PC-3 (cell line): Measurements from ENCODE around the gene EDEM3. TPM values are rescaled to one million over a fixed set of nuclear protein-coding genes. Genes with fewer than 3 reads are reported as not detected.

ENCODE experiments used
- ATAC-seq: fragments of 200-7000 bp; cut with Tn5 transposase; 2 replicates; pipeline ENCODE4 v1.9.1; 2020; ENCODE audit warnings: mild to moderate bottlenecking, moderate library complexity
- BruUV-seq: library from RNA; stranded (reverse); fragments of 400-500 nt; replicated peaks from 2 replicates; lab custom pipeline; 2021; lab: Mats Ljungman, UMichigan
- CTCF ChIA-PET: fragments of 300-600 bp; sonication (Branson Sonifier 250); formaldehyde crosslinking; loops from one replicate; lab custom pipeline; 2022; ENCODE audit warnings: antibody characterized with exemption; lab: Charles Lee
- POLR2A ChIA-PET: fragments of 300-600 bp; sonication (Branson Sonifier 250); formaldehyde crosslinking; loops from one replicate; lab custom pipeline; 2022; ENCODE audit warnings: antibody characterized with exemption; ENCODE audit not compliant: unreplicated experiment; lab: Charles Lee
- DNase-seq: peaks from one replicate; pipeline ENCODE4 v3.0.0-alpha.2; 2015
- H2AFZ ChIP-seq: fragments of 300-600 bp; sonication (generic); 2 replicates; pipeline ENCODE4 v1.6.0; 2016; ENCODE audit warnings: antibody characterized with exemption, low read length
- H3F3A ChIP-seq: fragments of 300-600 bp; sonication (generic); one replicate; pipeline ENCODE4 v1.6.0; 2017; ENCODE audit warnings: antibody characterized with exemption, low read length, control low read depth, mild to moderate bottlenecking; ENCODE audit not compliant: unreplicated experiment
- H3K27ac ChIP-seq: fragments of 300-600 bp; sonication (generic); 2 replicates; pipeline ENCODE4 v1.5.1; 2016; ENCODE audit warnings: mild to moderate bottlenecking, low read length
- H3K27me3 ChIP-seq: fragments of 300-600 bp; sonication (generic); 2 replicates; pipeline ENCODE4 v1.6.1; 2016; ENCODE audit warnings: low read length, mixed read lengths
- H3K36me3 ChIP-seq: fragments of 300-600 bp; sonication (generic); 2 replicates; pipeline ENCODE4 v1.6.1; 2016; ENCODE audit warnings: low read depth, mixed run types, low read length, mixed read lengths
- H3K4me1 ChIP-seq: fragments of 300-600 bp; sonication (generic); 2 replicates; pipeline ENCODE4 v1.5.1; 2016; ENCODE audit warnings: low read length; ENCODE audit not compliant: insufficient read depth
- H3K4me2 ChIP-seq: fragments of 300-600 bp; sonication (generic); 2 replicates; pipeline ENCODE4 v1.6.0; 2016; ENCODE audit warnings: low read length
- H3K4me3 ChIP-seq: fragments of 300-600 bp; sonication (generic); 2 replicates; pipeline ENCODE4 v1.5.1; 2016; ENCODE audit warnings: mild to moderate bottlenecking, low read length, mixed read lengths
- H3K79me2 ChIP-seq: fragments of 300-600 bp; sonication (generic); 2 replicates; pipeline ENCODE4 v1.6.1; 2017; ENCODE audit warnings: low read length, mixed read lengths
- H3K9ac ChIP-seq: fragments of 300-600 bp; sonication (generic); 2 replicates; pipeline ENCODE4 v1.6.0; 2016; ENCODE audit warnings: mild to moderate bottlenecking, low read length
- H3K9me2 ChIP-seq: fragments of 300-600 bp; sonication (generic); replicated peaks from 2 replicates; pipeline ENCODE4 v1.6.1; 2016; ENCODE audit warnings: mixed run types, low read length, mixed read lengths
- H3K9me3 ChIP-seq: fragments of 300-600 bp; sonication (generic); 2 replicates; pipeline ENCODE4 v1.6.1; 2016; ENCODE audit warnings: low read length, mixed read lengths
- H4K20me1 ChIP-seq: fragments of 300-600 bp; sonication (generic); 2 replicates; pipeline ENCODE4 v1.6.1; 2016; ENCODE audit warnings: low read length, mixed read lengths
- EZH2 ChIP-seq: fragments of 300-600 bp; sonication (generic); IDR thresholded peaks from one replicate; pipeline ENCODE4 v1.6.1; 2017; ENCODE audit warnings: antibody characterized with exemption, mild to moderate bottlenecking, low read length; ENCODE audit not compliant: unreplicated experiment
- EZH2phosphoT487 ChIP-seq: fragments of 300-600 bp; sonication (generic); IDR thresholded peaks from 2 replicates; pipeline ENCODE4 v1.6.1; 2018; ENCODE audit warnings: mild to moderate bottlenecking, antibody characterized with exemption, low read length, borderline replicate concordance
- intact Hi-C: fragments of 100-400 bp; cut with micrococcal nuclease; formaldehyde crosslinking; loops from 2 replicates; pipeline ENCODE4 v1.9.0; 2023
- total RNA-seq: library from RNA; depleted of rRNA; stranded (reverse); fragments of >200 nt; gene quantifications from 2 replicates; pipeline ENCODE4 v1.2.3, GENCODE V29; 2014
- TF ChIP-seq, protein P1 (sequence below): fragments of 300-600 bp; sonication (generic); conservative IDR thresholded peaks from 2 replicates; pipeline ENCODE4 v1.5.1; 2017; ENCODE audit warnings: antibody characterized with exemption, low read depth, mild to moderate bottlenecking, low read length

Gene EDEM3
- total RNA-seq, 1 experiment from 2014 or later = 16.2 TPM

DNA sequence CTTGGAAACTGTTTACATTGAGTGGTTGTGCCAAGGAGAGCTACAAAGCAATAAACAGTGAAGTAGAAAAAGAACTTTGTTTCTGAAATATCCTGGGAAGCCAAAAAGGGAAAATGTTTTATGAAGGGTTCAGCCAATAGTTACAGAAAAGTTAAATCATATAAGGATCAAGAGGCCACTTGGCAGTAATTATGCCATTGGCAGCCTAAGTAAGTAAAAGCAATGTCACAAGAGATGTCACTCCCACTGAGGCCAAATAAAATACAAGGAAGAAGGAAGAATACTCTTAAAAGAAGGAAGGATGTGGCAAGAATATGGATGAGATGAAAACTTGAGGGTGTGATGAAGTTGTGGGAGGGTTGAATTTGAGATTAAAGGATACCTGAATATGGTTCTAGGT, 45.2 kb downstream of the EDEM3 start:
- ChIA-PET CTCF (no interaction called here), POLR2A (no interaction called here)
- Histone ChIP-seq H3K9me2 (no peaks in the 10 kb centered on the region), H3K4me2 (no peak overlapping the region), H3K9me3 (no peaks in the 10 kb centered on the region), H4K20me1 (no peaks in the 10 kb centered on the region), H3K27ac (no peak overlapping the region), H2AFZ (no peak overlapping the region), H3F3A (no peaks in the 10 kb centered on the region), H3K27me3 (no peaks in the 10 kb centered on the region), H3K4me3 (no peak overlapping the region), H3K79me2 (no peaks in the 10 kb centered on the region), H3K36me3 (no peaks in the 10 kb centered on the region; the same call in 1 of the 2 replicates), H3K4me1 (no peaks in the 10 kb centered on the region), H3K9ac (no peak overlapping the region)
- intact Hi-C loops = no loop called here
- ATAC-seq (no peak), DNase-seq (no peak)
- BruUV-seq = no TSS peak
- no peak for TF ChIP-seq EZH2
- TF ChIP-seq, protein P1, sequence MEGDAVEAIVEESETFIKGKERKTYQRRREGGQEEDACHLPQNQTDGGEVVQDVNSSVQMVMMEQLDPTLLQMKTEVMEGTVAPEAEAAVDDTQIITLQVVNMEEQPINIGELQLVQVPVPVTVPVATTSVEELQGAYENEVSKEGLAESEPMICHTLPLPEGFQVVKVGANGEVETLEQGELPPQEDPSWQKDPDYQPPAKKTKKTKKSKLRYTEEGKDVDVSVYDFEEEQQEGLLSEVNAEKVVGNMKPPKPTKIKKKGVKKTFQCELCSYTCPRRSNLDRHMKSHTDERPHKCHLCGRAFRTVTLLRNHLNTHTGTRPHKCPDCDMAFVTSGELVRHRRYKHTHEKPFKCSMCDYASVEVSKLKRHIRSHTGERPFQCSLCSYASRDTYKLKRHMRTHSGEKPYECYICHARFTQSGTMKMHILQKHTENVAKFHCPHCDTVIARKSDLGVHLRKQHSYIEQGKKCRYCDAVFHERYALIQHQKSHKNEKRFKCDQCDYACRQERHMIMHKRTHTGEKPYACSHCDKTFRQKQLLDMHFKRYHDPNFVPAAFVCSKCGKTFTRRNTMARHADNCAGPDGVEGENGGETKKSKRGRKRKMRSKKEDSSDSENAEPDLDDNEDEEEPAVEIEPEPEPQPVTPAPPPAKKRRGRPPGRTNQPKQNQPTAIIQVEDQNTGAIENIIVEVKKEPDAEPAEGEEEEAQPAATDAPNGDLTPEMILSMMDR = no peak
- no peak for TF ChIP-seq EZH2phosphoT487

DNA sequence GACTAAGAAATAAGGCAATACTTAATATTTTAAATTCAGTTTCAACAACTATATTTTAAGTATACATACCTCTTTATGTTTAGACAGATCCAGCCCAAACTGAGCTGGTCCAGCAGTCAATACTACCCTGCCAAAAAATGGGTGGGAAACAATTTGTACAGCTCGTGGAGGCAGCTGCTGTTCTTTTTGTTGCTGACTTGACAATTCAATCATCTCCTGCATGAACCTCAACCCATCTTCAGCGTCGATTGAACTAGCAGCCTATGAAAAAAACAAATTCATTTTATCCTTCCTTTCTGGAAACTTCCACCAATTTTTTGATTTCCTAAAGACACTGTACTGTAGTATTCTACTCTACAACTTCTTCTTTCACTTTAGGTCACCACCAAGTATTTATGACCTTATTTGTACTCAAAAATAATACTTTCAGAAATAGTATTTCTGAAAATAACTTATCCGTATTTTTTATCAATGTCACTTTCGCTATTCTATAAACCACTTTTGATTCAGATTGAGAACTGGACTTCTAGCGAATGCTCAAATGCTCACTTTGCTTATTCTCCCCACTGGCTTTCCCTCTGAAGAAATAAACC, 46.5 kb downstream of the EDEM3 start:
- CTCF ChIA-PET = no interaction called here
- Histone ChIP-seq H3K9ac (no peak overlapping the region), H3K4me1 (no peaks in the 10 kb centered on the region), H3K4me3 (no peak overlapping the region), H3F3A (no peaks in the 10 kb centered on the region), H3K79me2 (no peaks in the 10 kb centered on the region), H3K4me2 (no peak overlapping the region), H2AFZ (no peak overlapping the region), H3K27ac (no peak overlapping the region), H3K36me3 (peaks cover 4% of the 10 kb centered on the region; the same call in 1 of the 2 replicates), H3K9me2 (no peaks in the 10 kb centered on the region), H3K27me3 (no peaks in the 10 kb centered on the region), H4K20me1 (no peaks in the 10 kb centered on the region), H3K9me3 (no peaks in the 10 kb centered on the region)
- no TSS peak for BruUV-seq
- POLR2A ChIA-PET = no interaction called here
- intact Hi-C loops = no loop called here
- TF ChIP-seq EZH2phosphoT487 (no peak), EZH2 (no peak)
- TF ChIP-seq, protein P1 = no peak
- ATAC-seq (no peak), DNase-seq (no peak)

DNA sequence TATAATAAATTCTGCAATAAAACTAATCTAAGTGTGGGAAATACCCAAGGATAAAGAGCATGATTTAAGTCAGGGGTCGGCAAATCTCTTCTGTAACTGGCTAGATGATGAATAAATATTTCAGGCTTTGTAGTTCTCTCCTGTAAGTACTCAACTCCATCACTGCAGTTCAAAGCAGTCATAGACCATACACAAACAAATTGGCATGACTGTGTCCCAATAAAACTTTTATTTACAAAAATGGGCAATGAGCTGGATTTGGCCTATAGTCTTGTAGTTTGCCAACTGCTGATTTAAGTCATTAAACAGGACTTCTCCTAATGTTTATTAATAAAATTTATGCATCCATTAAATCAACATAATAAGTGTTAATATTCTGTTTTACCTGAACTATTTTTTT, 49.4 kb downstream of the EDEM3 start:
- ChIA-PET CTCF (no interaction called here), POLR2A (interaction anchor here (0.6 kb wide), 1 partner anchor 975 kb away, joined by 5 read pairs; no protein-coding TSS in a partner anchor)
- Histone ChIP-seq H3F3A (no peaks in the 10 kb centered on the region), H3K4me1 (no peaks in the 10 kb centered on the region), H3K9me2 (no peaks in the 10 kb centered on the region), H2AFZ (no peak overlapping the region), H3K9ac (no peak overlapping the region), H3K4me2 (no peak overlapping the region), H3K4me3 (no peak overlapping the region), H3K27me3 (no peaks in the 10 kb centered on the region), H3K27ac (0 out of 2 replicates have a peak overlapping the region, but pooled peaks have one; percentile 3), H3K36me3 (peaks cover 4% of the 10 kb centered on the region; the same call in 1 of the 2 replicates), H3K9me3 (no peaks in the 10 kb centered on the region), H3K79me2 (no peaks in the 10 kb centered on the region), H4K20me1 (no peaks in the 10 kb centered on the region)
- DNase-seq = peak; percentile 50
- TF ChIP-seq, protein P1 = no peak
- TF ChIP-seq EZH2 = no peak
- TF ChIP-seq EZH2phosphoT487 = no peak
- no TSS peak for BruUV-seq
- peak; percentile 84 for ATAC-seq
- intact Hi-C loops = no loop called here
